Karpas-422 (cell line): ENCODE data around the gene PRORP. TPM values are rescaled to one million over a fixed set of nuclear protein-coding genes. Genes with fewer than 3 reads are reported as not detected.
"Not testable (repeated sequence)": the region's sequence is repeated elsewhere in the genome, so short reads cannot be mapped to it uniquely, and the experiment has no call there.

Experiments used
- DNase-seq: peaks from one replicate; pipeline ENCODE4 v3.0.0-alpha.2; 2015
- H2AFZ ChIP-seq: fragments of 200-600 bp; sonication (generic); 2 replicates; pipeline ENCODE4 v1.6.1; 2014; ENCODE audit warnings: antibody characterized with exemption, low read length, mixed read lengths
- H3K27ac ChIP-seq: fragments of 200-600 bp; sonication (generic); 2 replicates; pipeline ENCODE4 v1.5.1; 2014; ENCODE audit warnings: mild to moderate bottlenecking, low read length, moderate library complexity
- H3K27me3 ChIP-seq: fragments of 200-600 bp; sonication (generic); 2 replicates; pipeline ENCODE4 v1.6.1; 2014; ENCODE audit warnings: low read length, mixed read lengths
- H3K36me3 ChIP-seq: fragments of 200-600 bp; sonication (generic); 2 replicates; pipeline ENCODE4 v1.6.1; 2014; ENCODE audit warnings: low read length, mixed read lengths; ENCODE audit not compliant: insufficient read depth
- H3K4me1 ChIP-seq: fragments of 200-600 bp; sonication (generic); 2 replicates; pipeline ENCODE4 v1.6.1; 2014; ENCODE audit warnings: mild to moderate bottlenecking, low read length, mixed read lengths
- H3K4me2 ChIP-seq: fragments of 200-600 bp; sonication (generic); 2 replicates; pipeline ENCODE4 v1.6.1; 2014; ENCODE audit warnings: low read length, low read depth, mild to moderate bottlenecking; ENCODE audit not compliant: poor library complexity, severe bottlenecking
- H3K4me3 ChIP-seq: fragments of 200-600 bp; sonication (generic); 2 replicates; pipeline ENCODE4 v1.5.1; 2014; ENCODE audit warnings: mild to moderate bottlenecking, antibody characterized with exemption, low read length, mixed read lengths
- H3K79me2 ChIP-seq: fragments of 200-600 bp; sonication (generic); 2 replicates; pipeline ENCODE4 v1.6.1; 2014; ENCODE audit warnings: mild to moderate bottlenecking, low read length, mixed read lengths
- H3K9ac ChIP-seq: fragments of 200-600 bp; sonication (generic); 2 replicates; pipeline ENCODE4 v1.6.0; 2014; ENCODE audit warnings: low read length
- H3K9me2 ChIP-seq: fragments of 200-600 bp; sonication (generic), shearing (Covaris generic); replicated peaks from 2 replicates; pipeline ENCODE4 v1.6.0; 2014; ENCODE audit warnings: mild to moderate bottlenecking, low read length, moderate library complexity; ENCODE audit not compliant: insufficient read depth
- H3K9me3 ChIP-seq: fragments of 300-700, 200-600 bp; sonication (generic); 2 replicates; pipeline ENCODE4 v1.6.1; 2014; ENCODE audit warnings: low read length, mixed read lengths
- H4K20me1 ChIP-seq: fragments of 200-600 bp; sonication (generic); 2 replicates; pipeline ENCODE4 v1.6.1; 2014; ENCODE audit warnings: mild to moderate bottlenecking, antibody characterized with exemption, low read length, low read depth; ENCODE audit not compliant: insufficient read depth
- total RNA-seq: library from RNA; depleted of rRNA; stranded (reverse); fragments of >200 nt; shearing (Covaris generic); gene quantifications from 2 replicates; pipeline ENCODE4 v1.2.3, GENCODE V29; 2014; ENCODE audit warnings: low replicate concordance; rRNA removed

PRORP gene
- total RNA-seq: 58.4 and 60.8 TPM in 2 replicates

- peak; percentile 99 for DNase-seq
- no peaks in the 10 kb centered on the region for H3K9me3 ChIP-seq
- no peaks in the 10 kb centered on the region for H3K27me3 ChIP-seq
- peak within 1 kb of the TSS; percentile 90 for H3K4me2 ChIP-seq
- peaks cover 30% of the 10 kb centered on the region for H3K4me1 ChIP-seq
- peak within 1 kb of the TSS; percentile 84 for H2AFZ ChIP-seq
- H3K9ac ChIP-seq: peak within 1 kb of the TSS; percentile 80
- peaks cover 1% of the 10 kb centered on the region; the same call in 1 of the 2 replicates for H3K36me3 ChIP-seq
- peak within 1 kb of the TSS; percentile 86 for H3K27ac ChIP-seq
- H3K9me2 ChIP-seq: no peaks in the 10 kb centered on the region
- peak within 1 kb of the TSS; percentile 76 for H3K4me3 ChIP-seq
- peaks cover 77% of the 10 kb centered on the region for H3K79me2 ChIP-seq
- H4K20me1 ChIP-seq: no peaks in the 10 kb centered on the region
These were observed at the start of gene PRORP, which contains the start of gene PPP2R3C for GRCh38 chr14:35121887-35122695. PRORP (plus strand) TSS chr14:35122552; CDS start chr14:35123246, 694 bp downstream. PPP2R3C (minus strand) TSS chr14:35121990; CDS start chr14:35121959, 31 bp downstream.

GRCh38 chr14:35073486-35073885 lies 48.9 kb upstream of the PRORP start:
- Histone ChIP-seq H3K36me3 (peaks cover 12% of the 10 kb centered on the region; the same call in 1 of the 2 replicates), H4K20me1 (no peaks in the 10 kb centered on the region), H2AFZ (no peak overlapping the region), H3K27me3 (no peaks in the 10 kb centered on the region), H3K9ac (no peak overlapping the region), H3K4me1 (no peaks in the 10 kb centered on the region), H3K9me3 (no peaks in the 10 kb centered on the region), H3K27ac (no peak overlapping the region), H3K79me2 (peaks cover 9% of the 10 kb centered on the region; the same call in 1 of the 2 replicates), H3K4me2 (no peak overlapping the region), H3K9me2 (no peaks in the 10 kb centered on the region), H3K4me3 (no peak overlapping the region)
- no peak for DNase-seq

GRCh38 chr14:35078082-35078481 lies 44.3 kb upstream of the PRORP start:
- no peak overlapping the region for H3K4me3 ChIP-seq
- H3K79me2 ChIP-seq: peaks cover 6% of the 10 kb centered on the region; the same call in 1 of the 2 replicates
- no peak for DNase-seq
- no peaks in the 10 kb centered on the region for H3K27me3 ChIP-seq
- no peaks in the 10 kb centered on the region for H3K9me2 ChIP-seq
- no peak overlapping the region for H3K27ac ChIP-seq
- no peaks in the 10 kb centered on the region for H3K4me1 ChIP-seq
- peaks cover 24% of the 10 kb centered on the region; the same call in 1 of the 2 replicates for H3K36me3 ChIP-seq
- H3K4me2 ChIP-seq: no peak overlapping the region
- no peak overlapping the region for H2AFZ ChIP-seq
- H3K9me3 ChIP-seq: no peaks in the 10 kb centered on the region
- no peaks in the 10 kb centered on the region for H4K20me1 ChIP-seq
- H3K9ac ChIP-seq: no peak overlapping the region

GRCh38 chr14:35079742-35080141 lies 42.6 kb upstream of the PRORP start:
- Histone ChIP-seq H3K4me3 (no peak overlapping the region), H3K79me2 (0 out of 2 replicates have a peak, but pooled peaks cover 3% of the 10 kb centered on the region), H3K27me3 (no peaks in the 10 kb centered on the region), H3K4me1 (no peaks in the 10 kb centered on the region), H3K27ac (no peak overlapping the region), H3K9me3 (no peaks in the 10 kb centered on the region), H3K9me2 (no peaks in the 10 kb centered on the region), H3K4me2 (no peak overlapping the region), H4K20me1 (no peaks in the 10 kb centered on the region), H3K36me3 (peaks cover 27% of the 10 kb centered on the region; the same call in 1 of the 2 replicates), H2AFZ (no peak overlapping the region), H3K9ac (no peak overlapping the region)
- no peak for DNase-seq

GRCh38 chr14:35083530-35084150 lies 38.7 kb upstream of the PRORP start:
- no peaks in the 10 kb centered on the region for H3K4me1 ChIP-seq
- no peak overlapping the region for H2AFZ ChIP-seq
- DNase-seq: no peak
- H3K9ac ChIP-seq: no peak overlapping the region
- no peaks in the 10 kb centered on the region for H3K27me3 ChIP-seq
- no peaks in the 10 kb centered on the region for H3K9me3 ChIP-seq
- H3K36me3 ChIP-seq: peaks cover 56% of the 10 kb centered on the region
- H3K27ac ChIP-seq: no peak overlapping the region
- no peak overlapping the region for H3K4me2 ChIP-seq
- H4K20me1 ChIP-seq: no peaks in the 10 kb centered on the region
- H3K9me2 ChIP-seq: no peaks in the 10 kb centered on the region
- no peaks in the 10 kb centered on the region for H3K79me2 ChIP-seq
- H3K4me3 ChIP-seq: no peak overlapping the region

- no peak overlapping the region for H3K9ac ChIP-seq
- H3K4me3 ChIP-seq: no peak overlapping the region
- no peaks in the 10 kb centered on the region for H3K79me2 ChIP-seq
- no peaks in the 10 kb centered on the region for H4K20me1 ChIP-seq
- no peaks in the 10 kb centered on the region for H3K4me1 ChIP-seq
- H3K27me3 ChIP-seq: no peaks in the 10 kb centered on the region
- peaks cover 62% of the 10 kb centered on the region for H3K36me3 ChIP-seq
- no peaks in the 10 kb centered on the region for H3K9me3 ChIP-seq
- DNase-seq: no peak
- H3K27ac ChIP-seq: no peak overlapping the region
- no peaks in the 10 kb centered on the region for H3K9me2 ChIP-seq
- no peak overlapping the region for H2AFZ ChIP-seq
- no peak overlapping the region for H3K4me2 ChIP-seq
These were observed 36.9 kb upstream of the PRORP start for GRCh38 chr14:35085441-35085840.

- H3K4me1 ChIP-seq: no peaks in the 10 kb centered on the region
- H3K9ac ChIP-seq: no peak overlapping the region
- H3K9me3 ChIP-seq: no peaks in the 10 kb centered on the region
- H4K20me1 ChIP-seq: no peaks in the 10 kb centered on the region
- H3K79me2 ChIP-seq: no peaks in the 10 kb centered on the region
- no peak for DNase-seq
- no peak overlapping the region for H3K4me3 ChIP-seq
- no peak overlapping the region for H3K27ac ChIP-seq
- no peaks in the 10 kb centered on the region for H3K27me3 ChIP-seq
- no peak overlapping the region for H3K4me2 ChIP-seq
- no peak overlapping the region for H2AFZ ChIP-seq
- H3K9me2 ChIP-seq: no peaks in the 10 kb centered on the region
- H3K36me3 ChIP-seq: peaks cover 57% of the 10 kb centered on the region
These were observed 33.8 kb upstream of the PRORP start for GRCh38 chr14:35088514-35088913.

GRCh38 chr14:35094645-35095044 lies 27.7 kb upstream of the PRORP start:
- not testable (repeated sequence) for DNase-seq, H3K9me2 ChIP-seq, H3K4me2 ChIP-seq, H4K20me1 ChIP-seq, H3K27me3 ChIP-seq, H3K9ac ChIP-seq, H3K4me3 ChIP-seq, H3K27ac ChIP-seq, H3K9me3 ChIP-seq, H3K79me2 ChIP-seq, H2AFZ ChIP-seq, H3K4me1 ChIP-seq
- H3K36me3 ChIP-seq: peaks cover 50% of the 10 kb centered on the region
